Activated naive CD4-positive, alpha-beta T cell treated with Interleukin-2 at 50 U/mL for 16 hours (primary cell): Measurements from ENCODE around the gene ALOXE3.
A peak's percentile ranks its signal among the peaks of the same experiment; 100 is the strongest.

ENCODE experiments used
- DNase-seq: peaks from one replicate; pipeline ENCODE4 v3.0.0-alpha.2; 2020

The ALOXE3 gene

DNA sequence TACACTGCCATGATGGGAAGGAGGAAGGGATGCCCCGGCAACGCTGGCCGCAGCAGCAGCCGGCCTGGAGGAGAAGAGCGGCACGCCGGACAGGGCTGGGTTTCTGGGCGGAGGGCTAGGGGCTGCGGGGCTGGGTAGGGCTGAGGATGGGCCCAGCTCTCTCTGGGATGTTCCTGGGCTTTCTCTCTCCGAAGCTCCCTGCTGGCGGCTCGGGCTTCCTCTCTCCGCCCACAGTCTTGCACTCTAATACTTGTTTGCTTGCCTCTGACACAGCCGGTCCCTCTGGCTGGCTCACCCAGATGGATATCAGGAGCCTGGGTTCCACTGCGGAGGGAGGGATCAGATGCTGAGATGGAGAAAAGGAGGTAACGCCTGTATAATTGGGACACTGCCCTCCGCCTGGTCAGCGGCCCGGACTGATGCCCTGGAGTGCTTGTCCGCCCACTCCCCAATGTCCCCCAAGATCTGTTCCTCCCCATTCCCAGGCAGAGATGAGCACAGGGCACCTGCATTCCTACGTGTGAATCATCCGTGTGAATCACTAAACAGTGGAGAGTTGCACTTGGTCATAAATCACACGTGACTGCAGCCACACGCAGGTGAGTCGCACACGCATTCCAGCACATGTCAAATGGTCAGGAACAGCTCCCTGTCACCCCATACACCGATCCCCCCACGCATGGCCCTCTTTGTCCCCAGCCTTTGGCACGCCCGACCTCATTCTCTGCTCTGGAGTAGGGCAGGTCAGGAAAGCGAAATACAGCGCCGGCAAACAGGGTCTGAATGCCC is at the start of gene ALOXE3:
Gene ALOXE3, minus strand, starts transcription at position 535 of the 789 bp plus-strand sequence. Its CDS starts 524 bp downstream, at position 11.
- peak; percentile 32 for DNase-seq

DNA sequence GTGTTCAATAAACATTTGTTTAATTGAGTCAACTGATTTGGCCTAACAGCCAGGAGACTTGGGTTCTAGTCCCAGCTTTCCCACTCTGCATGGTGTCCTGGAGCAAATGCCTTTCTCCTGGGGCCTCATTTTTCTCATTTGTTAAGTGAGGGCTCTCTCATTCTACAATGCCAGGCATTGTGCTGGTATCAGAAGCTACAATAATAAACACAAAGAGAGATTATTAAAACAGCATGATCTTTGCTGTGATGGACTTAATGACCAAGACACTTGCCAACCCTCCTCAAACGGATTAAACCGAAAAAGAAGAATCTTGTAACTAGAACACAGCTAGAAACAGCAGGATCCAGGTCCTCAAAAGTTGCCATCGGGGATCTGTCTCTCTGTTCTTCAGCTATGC is 49.2 kb upstream of the ALOXE3 start:
- DNase-seq = no peak

DNA sequence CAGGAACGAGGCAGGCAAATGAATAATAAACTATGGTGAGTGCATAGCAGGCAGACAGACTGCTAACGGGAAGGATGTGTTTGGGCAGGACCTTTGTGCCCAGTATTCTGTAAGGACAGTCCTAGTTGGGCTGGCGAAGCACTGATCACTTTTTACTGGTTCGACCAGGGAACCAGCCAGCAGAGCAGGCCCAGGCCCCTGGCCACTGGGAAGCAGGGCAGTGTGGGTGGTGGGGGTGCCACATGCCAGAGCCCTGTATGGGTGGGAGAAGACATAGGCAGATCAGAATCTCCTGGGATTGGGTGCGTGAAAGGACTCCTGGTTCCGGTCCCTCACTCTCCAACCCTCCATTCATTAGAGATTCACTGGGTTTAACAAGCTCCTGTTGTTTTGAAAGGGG is 48.4 kb upstream of the ALOXE3 start:
- no peak for DNase-seq

DNA sequence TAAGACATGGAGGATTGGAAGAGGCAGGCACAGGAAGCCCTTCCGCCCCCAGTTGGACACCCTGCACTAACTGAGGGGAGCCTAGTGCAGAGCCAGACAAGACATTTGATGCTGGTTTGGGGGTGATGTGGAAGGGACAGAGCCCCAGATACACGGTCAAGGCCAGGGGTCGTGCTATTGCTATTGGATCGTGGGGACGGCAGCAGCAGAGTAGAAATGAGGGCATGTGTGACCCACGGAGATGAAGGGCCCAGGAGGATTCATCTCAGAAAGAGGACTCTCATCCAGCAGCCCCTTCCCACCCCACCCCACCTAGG is 46.5 kb upstream of the ALOXE3 start:
- DNase-seq = no peak

DNA sequence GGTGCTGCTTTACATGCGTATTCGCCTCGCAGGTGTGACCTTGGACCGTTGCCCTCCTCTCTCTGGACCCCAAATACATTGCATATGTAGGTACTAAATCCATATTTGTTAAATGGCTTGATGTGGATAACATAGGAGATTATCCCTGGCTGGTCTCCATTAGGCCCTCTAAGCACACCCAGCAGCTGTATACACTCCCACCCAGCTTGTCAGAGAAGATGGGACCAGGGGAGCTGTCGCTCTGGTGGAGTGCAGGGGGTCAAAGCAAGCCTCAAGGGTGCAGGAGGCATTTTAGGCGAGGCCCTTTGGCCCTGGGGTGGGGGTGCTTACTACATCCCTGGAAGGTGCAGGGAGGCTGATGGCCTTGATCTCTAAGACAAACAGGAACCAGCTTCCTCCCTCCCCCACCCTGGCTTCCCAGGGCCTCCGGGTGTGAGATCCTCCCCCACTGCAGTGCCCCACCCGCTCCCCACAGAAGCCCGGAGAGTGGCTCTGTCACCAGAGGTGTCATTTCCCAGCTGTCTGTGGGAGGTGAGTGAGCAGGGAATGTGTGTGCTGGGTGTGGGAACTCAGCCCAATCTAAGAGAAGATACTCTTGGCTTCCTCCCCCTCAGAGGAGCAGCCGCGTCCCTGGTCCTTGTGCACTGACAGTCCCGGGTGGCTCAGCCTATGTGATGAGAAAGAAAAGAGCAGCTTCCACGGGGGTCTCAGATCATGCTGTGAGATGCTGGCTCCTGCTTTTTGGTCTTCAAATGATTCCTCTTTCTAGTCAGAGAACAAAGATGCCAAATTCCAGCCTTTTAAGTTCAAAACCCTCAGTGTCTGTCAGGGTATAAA is 45.9 kb upstream of the ALOXE3 start:
- DNase-seq = peak; percentile 73

DNA sequence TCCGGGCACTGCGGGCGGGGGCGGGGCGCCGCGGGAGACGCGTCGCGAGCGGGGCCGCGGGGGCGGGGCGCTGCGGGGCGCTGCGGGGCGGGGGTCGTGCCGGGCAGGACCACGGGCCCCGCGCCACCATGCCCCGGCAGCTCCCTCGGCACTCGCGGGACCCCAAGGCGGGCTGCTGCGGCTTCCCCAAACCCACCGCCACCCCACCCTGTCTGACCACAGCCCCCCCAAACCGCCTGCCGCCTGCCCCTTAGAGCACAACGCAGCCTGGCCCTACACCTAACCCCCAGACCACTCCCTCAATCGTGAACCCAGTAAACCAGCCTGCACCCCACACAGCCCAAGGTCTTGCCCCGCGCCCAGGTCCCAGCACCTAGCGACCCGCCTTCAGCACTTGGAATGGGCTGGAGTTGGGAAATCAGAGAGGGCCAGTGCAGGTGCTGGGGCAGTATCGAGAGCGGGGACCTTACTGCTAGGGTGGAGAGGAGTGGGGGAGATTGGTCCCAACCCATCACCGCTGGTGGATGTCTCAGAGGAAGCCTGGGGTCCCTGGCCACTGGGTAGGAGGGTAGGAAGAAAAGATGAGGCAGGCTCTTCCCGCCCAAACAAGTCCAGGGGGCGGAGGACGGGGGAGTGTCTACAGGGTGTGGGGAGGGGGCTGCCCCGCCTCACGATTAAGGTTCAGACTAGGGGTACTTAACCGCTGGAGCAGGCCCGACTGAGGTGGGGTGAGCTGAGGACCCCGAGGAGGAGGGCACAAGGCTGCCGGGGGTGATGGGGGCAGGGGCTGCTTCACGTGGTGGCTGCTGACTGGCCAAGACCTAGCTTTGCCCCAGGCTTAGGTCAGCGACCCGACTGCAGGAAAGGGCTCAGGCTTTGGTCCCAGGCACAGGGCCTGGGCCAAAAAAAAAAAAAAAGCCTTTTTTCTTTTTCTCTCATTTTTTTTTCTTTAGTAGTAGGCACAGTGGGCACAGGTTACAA is 45.0 kb upstream of the ALOXE3 start:
- no peak for DNase-seq

DNA sequence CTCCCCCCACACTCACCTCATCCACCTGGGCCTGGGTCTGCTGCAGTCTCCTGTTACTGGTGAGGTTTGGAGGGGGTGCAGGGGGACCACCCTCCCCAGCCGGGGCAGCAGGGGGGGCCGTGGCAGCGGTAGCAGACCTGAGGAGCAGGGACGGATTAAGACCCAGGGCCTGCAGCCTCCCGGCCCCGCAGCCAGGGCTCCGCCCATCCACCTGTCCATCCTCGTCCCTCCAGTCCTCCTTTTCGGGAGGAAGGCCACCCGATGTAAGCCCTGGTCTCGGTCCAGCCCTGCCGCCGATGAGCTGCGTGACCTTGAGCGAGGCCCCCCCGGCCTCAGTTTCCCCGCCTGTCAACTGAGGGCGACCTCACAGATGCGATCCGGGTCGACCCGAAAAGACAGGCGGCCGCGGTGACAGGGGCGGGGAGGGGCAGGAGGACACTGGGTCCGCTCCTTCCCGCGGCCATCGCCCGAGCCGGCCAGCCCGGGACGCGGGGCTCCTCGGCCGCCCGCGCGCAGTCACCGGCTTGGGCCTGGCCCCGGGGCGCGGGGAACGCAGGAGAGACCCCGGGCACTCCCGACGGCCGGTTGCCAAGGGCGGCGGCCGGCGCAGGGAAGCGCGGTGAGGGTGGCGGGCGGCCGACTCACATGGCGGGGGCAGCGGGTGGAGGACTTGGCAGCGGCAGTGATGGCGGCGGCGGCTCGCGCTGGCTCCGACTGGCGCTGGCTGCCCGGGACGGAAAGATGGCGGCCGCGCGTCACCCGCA is 44.1 kb upstream of the ALOXE3 start, which contains the start of gene VAMP2:
Gene VAMP2, minus strand, starts transcription at position 716 of the 764 bp plus-strand sequence. Its CDS starts 69 bp downstream, at position 647.
- peak; percentile 85 for DNase-seq

DNA sequence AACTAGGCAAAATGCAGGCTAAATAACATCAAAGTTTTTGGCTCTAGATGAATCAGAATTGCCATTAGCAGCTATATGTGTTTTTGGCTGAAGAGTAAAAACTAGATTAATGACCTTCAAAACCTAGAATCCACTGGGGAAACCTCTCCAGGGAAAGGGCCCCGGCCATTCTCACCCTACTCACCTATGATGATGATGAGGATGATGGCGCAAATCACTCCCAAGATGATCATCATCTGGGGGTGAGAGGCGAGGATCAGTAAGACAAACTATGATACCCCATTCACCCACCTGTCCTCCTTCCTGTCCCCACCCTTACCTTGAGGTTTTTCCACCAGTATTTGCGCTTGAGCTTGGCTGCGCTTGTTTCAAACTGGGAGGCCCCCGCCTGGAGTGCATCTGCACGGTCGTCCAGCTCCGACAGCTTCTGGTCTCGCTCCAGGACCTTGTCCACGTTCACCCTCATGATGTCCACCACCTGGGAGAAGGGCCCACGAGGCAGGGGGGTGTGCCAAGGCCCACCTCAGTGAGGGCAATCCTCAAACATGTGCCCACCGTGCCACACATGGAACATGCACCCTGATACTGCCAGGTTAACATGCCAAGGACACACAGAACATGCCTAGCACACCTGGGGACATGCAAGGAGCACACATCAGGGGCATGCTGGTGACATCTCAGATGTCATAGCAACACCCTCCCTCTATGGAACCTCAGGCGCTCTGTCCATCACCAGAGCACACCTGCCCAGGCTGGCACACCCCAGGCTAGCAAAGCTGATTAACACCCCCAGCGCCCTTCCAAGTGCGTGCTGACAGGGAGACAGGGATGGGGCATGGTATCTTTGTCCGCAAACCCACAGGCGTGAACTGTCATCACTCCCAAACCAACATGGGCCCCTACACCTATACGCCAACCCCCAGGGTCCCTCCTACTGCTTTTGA is 43.2 kb upstream of the ALOXE3 start:
- DNase-seq = no peak

DNA sequence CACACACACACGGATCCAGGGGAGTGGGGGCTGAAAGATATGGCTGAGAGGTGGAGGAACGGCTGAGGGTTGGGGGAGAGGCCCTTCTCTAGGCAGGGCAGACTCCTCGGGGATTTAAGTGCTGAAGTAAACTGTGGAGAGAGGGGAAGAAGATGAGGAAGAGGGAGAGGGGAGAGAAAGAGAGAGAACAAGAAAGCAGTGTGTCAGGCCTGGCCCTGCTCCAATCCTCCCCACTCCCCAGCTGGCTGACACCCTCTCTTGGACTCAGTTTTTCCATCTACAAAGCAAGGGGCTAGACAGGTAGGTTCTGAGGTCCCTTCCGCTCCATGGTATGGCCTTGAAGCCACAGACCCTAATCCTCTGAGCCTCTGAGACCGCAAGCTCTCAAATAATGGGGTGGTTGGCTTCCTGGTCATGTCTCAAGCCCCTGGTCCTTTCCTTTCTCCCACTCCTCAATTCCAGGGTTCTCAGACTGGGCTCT is 42.5 kb upstream of the ALOXE3 start:
- DNase-seq = no peak

DNA sequence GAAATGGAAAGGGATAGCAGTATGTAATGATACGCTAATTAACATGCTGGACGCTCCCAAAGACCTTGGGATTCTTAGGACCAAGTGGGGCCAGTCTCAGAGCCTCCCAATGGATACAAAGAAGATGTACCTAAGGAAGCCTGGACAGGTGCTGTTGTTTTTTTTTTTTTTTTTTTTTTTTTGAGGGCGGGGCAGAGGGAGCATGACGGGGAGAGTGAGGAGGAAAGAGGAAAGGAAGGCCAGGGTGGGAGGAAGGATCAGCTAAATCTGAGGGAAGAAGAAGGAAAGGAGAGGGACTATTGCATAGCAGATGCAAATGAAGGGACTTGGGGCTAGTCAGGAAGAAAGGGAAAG is 41.9 kb upstream of the ALOXE3 start:
- DNase-seq = no peak

DNA sequence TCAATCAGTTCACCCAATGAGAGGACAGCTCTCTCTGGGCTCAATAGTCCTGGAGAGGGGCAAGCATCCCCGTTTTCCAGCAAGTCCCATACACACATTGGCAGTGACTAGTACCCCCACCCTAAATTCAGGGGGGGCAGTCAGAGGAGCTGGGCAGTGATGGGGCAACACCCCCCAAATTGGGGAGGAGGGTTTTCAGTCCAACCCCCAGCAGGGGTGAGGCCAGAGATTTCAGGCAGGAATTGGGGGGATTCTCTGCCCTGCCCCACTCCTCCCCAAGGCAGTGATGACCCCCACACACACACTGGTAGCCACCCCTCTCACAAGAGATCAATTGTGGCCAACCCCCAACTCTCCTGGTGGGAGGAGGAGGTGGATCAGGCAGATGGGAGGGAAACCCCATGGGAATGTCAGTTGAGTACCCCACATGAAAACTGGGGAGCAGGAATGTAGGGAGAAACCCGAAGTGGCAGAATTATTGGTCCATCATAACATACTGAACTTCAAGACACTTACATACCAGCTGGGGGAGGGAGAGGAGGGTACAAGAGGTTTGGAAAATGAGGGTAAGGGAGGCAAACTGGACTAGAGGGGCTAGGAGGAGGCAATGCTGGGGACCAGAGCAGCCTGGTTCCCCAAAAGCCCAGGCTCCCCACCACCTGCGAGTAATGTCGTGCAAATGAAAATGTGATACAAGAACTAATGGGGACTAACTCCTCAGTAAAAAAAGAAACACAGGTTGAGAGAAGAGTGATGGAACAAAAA is 41.3 kb upstream of the ALOXE3 start:
- no peak for DNase-seq

DNA sequence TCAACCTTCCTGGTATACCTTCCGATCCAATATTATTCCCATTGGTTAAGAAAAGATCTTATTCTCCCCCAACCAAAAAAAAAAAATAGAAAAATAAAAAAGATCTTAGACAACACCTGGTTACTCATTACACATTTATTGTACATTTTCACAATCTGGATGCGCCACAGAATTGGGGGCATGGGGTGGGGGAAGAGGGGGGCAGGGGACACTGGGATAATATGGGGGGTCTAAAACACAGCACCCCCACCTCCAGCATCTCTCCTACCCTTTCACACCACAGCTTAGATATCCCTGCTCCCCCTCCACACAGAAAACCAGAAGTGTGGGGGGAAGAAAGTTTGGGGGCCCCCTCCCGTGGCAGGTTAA is 40.7 kb upstream of the ALOXE3 start:
- DNase-seq = no peak

DNA sequence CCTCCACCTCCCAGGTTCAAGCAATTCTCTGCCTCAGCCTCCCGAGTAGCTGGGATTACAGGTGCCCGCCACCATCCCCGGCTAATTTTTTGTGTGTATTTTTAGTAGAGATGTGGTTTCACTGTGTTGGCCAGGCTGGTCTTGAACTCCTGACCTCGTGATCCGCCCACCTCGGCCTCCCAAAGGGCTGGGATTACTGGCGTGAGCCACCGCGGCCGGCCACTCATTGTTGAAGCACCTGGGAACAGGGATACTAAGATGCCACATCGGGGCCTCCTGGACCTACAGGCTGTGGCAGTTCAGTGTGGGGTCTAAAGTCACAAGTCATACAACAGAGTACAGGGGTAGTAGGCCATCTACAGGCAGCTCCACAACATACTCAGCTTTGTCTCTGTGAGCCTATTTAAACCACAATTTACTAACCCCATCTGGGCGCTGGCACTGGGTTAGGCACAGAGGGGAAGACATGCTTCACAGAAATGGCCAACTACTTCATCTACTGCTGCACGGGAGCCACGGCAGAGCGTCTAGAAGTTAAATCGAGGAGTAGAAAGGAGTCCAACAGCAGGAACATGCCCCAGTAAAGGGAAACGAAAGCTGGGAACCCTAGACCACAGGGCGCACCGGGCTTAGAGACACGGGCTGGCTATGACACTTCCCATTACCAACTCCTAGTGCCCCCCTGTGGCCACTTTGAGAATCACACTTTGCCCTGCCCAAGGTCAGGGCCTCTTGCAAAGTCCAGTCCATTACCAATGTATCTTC is 40.1 kb upstream of the ALOXE3 start:
- peak; percentile 89 for DNase-seq

DNA sequence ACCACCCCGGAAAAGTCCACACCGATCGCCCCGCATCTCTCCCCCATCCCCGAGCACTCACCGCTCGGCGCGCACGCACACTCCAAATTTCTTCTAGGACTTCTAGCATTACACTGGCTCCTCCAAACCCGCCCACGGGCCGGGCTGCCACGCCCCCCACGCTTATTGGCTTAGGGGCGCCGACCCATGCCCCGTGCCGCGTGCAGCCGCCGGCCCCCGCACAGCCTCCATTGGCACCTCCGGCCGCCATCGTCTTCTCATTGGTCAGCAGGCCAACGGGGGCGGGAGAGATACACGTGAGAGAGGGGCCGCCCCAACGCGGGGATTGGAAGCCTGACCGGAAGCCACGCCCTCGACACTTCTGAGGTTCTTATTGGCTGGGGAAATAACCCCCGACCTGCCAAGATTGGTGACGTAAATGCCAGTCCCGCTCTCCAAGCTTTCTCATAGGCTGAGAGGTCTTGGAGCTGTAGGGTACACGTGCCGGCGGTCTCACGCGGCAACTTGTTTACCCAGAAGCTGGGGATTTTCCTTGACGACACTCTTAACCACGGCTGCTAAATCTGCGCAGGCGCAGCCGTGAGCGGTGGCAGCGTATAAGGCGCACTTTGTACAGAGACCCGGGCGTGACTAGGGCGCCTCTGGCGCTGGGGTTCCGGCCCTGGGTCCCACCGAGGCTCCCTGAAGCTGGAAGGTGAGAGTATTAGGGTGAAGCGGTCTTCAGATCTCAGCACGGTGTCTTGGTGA is 38.1 kb upstream of the ALOXE3 start:
- peak; percentile 100 for DNase-seq

DNA sequence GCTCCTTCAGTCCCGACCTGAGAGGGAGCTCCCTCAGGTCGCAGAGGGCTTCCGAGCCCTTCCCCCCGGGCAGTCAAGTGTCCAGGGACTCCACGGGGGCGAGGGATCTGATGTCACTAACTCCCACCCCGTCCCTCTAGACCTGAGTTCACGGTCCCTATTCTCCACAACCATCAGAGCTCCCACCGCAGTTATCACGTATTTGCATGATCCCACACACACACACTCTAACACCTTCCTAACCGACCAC is 37.6 kb upstream of the ALOXE3 start:
- DNase-seq = no peak

DNA sequence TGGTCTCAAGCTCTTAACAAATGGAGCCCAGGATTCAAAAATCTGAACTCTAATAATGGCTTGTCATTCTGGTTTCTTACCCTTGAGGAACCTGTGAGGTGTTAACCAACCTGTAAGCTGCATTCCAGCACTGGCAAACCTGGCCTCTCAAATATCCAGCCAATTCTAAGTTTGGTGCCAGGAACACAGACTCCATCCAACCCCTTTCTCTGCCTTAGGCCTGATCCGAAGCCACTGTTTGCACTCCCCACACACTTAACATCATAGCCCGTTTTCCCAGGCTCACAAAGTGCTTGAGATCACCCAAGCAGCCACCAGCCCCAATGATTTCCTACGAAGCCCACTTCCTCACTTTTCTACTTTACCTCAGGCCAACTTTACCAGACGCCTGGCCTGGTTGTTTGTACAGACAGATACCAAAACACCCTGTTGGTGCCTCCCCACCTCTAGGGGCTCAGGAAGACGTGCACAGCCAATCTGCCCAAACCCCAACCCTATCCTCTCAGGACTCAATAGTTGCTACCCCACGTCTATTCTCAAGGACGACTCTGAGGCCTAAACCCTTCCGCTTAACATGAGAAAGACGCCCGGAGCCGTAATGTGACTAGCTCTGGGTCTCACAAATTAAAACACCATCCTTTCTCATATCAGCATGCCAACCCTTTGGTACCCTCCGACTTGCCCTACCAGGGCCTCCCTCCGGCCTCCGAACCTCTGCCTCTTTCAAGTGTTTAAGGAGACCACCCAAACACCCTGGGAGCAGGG is 37.1 kb upstream of the ALOXE3 start:
- DNase-seq = no peak

DNA sequence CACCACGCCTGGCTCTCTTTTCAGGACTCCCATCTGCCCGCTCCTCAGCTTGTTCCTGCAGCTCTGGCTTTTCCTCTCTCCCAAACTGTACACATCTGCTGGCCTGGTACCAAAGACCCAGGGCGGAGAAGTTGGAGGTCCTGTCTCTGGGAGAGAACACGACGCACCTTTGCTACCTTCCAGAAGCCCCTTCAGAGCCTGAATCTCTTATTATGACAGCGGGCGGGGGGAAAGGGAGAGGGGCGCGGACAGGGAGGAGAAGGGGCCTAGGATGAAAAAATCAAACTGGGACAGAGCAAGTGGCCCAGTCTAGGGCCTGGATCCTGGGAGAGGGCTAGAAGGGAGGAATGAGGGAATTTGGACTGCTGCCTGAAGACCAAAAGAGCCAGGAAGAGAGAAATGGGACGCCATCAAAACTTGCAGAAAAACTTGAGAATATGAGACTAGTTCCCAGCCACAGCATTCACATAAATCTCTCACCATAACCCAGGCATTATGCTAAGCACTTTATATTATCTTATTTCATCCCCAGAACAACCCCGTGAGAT is 36.4 kb upstream of the ALOXE3 start:
- no peak for DNase-seq
